PC-9 (cell line): Measurements from ENCODE around the gene ATP11B. TPM values are rescaled to one million over a fixed set of nuclear protein-coding genes. Genes with fewer than 3 reads are reported as not detected.

Experiments
- BruUV-seq: library from RNA; stranded (reverse); fragments of 400-500 nt; replicated peaks from 2 replicates; lab custom pipeline; 2021; lab: Mats Ljungman, UMichigan
- CTCF ChIA-PET: fragments of 300-600 bp; sonication (Branson Sonifier 250); formaldehyde crosslinking; loops from one replicate; lab custom pipeline; 2022; ENCODE audit warnings: antibody characterized with exemption; lab: Charles Lee
- POLR2A ChIA-PET: fragments of 300-600 bp; sonication (Branson Sonifier 250); formaldehyde crosslinking; loops from one replicate; lab custom pipeline; 2022; ENCODE audit warnings: antibody characterized with exemption; ENCODE audit not compliant: unreplicated experiment; lab: Charles Lee
- DNase-seq, 2 experiments: peaks; one replicate each; pipeline versions ENCODE4 v3.0.0 to v3.0.0-alpha.2; 2015 to 2022; ENCODE audit warnings: mixed read lengths in 1 of 2
- H2AFZ ChIP-seq: fragments of 200-600 bp; sonication (generic); 2 replicates; pipeline ENCODE4 v1.8.1; 2017; ENCODE audit warnings: antibody characterized with exemption
- H3F3A ChIP-seq: fragments of 200-600 bp; sonication (generic); 2 replicates; pipeline ENCODE4 v1.8.1; 2017; ENCODE audit warnings: antibody characterized with exemption, mild to moderate bottlenecking, low read depth; ENCODE audit not compliant: insufficient read depth
- H3K27ac ChIP-seq: fragments of 200-600 bp; sonication (generic); 2 replicates; pipeline ENCODE4 v1.6.1; 2016; ENCODE audit warnings: mixed run types
- H3K27me3 ChIP-seq: fragments of 200-600 bp; sonication (generic); 2 replicates; pipeline ENCODE4 v1.6.1; 2016; ENCODE audit warnings: low read depth, mixed run types; ENCODE audit not compliant: insufficient read depth
- H3K36me3 ChIP-seq: fragments of 200-600 bp; sonication (generic); 2 replicates; pipeline ENCODE4 v1.6.1; 2016; ENCODE audit warnings: low read depth, mixed run types
- H3K4me1 ChIP-seq: fragments of 200-600 bp; sonication (generic); replicated peaks from 2 replicates; pipeline ENCODE4 v1.6.1; 2016; ENCODE audit warnings: mixed run types; ENCODE audit not compliant: insufficient read depth
- H3K4me2 ChIP-seq: fragments of 200-600 bp; sonication (generic); 2 replicates; pipeline ENCODE4 v1.6.1; 2017; ENCODE audit warnings: mixed run types
- H3K4me3 ChIP-seq: fragments of 200-600 bp; sonication (generic); 2 replicates; pipeline ENCODE4 v1.6.1; 2016; ENCODE audit warnings: mixed run types
- H3K79me2 ChIP-seq: fragments of 200-600 bp; sonication (generic); 2 replicates; pipeline ENCODE4 v1.6.1; 2017; ENCODE audit warnings: low read depth, mixed run types
- H3K9me2 ChIP-seq: fragments of 200-600 bp; sonication (generic); 2 replicates; pipeline ENCODE4 v1.8.1; 2017; ENCODE audit warnings: mild to moderate bottlenecking; ENCODE audit not compliant: insufficient read depth
- H3K9me3 ChIP-seq: fragments of 200-600 bp; sonication (generic); 2 replicates; pipeline ENCODE4 v1.8.1; 2016; ENCODE audit warnings: low read depth; ENCODE audit not compliant: insufficient read depth
- H4K20me1 ChIP-seq: fragments of 200-600 bp; sonication (generic); 2 replicates; pipeline ENCODE4 v1.8.1; 2017; ENCODE audit not compliant: insufficient read depth
- CTCF ChIP-seq: fragments of 200-600 bp; sonication (generic); conservative IDR thresholded peaks from 2 replicates; pipeline ENCODE4 v1.6.1; 2017; ENCODE audit warnings: mixed run types, antibody characterized with exemption, mild to moderate bottlenecking, moderate library complexity
- EZH2 ChIP-seq: fragments of 200-600 bp; sonication (generic); IDR thresholded peaks from 2 replicates; pipeline ENCODE4 v1.8.0; 2017; ENCODE audit warnings: antibody characterized with exemption, low read depth
- intact Hi-C: fragments of 100-400 bp; cut with micrococcal nuclease; formaldehyde crosslinking; loops from one replicate; pipeline ENCODE4 v1.10.0; 2022; ENCODE audit not compliant: unreplicated experiment
- total RNA-seq: library from RNA; stranded (reverse); gene quantifications from 2 replicates; pipeline ENCODE4 v1.2.3, GENCODE V29; 2021

ATP11B gene
- total RNA-seq, 1 experiment from 2014 or later, result 66.5 TPM

GRCh38 chr3:182810574-182811268 is 17.4 kb downstream of the ATP11B start:
- no peak overlapping the region for H3K4me3 ChIP-seq
- H3K9me2 ChIP-seq, result no peaks in the 10 kb centered on the region
- no peaks in the 10 kb centered on the region for H3K9me3 ChIP-seq
- no peaks in the 10 kb centered on the region for H3F3A ChIP-seq
- peaks cover 3% of the 10 kb centered on the region; the same call in 1 of the 2 replicates for H3K4me1 ChIP-seq
- no peaks in the 10 kb centered on the region for H3K36me3 ChIP-seq
- CTCF ChIA-PET, result no interaction called here
- intact Hi-C loops, result loop anchor here (1.0 kb wide), 1 partner anchor 8 kb away; no protein-coding TSS in a partner anchor
- H3K27me3 ChIP-seq, result no peaks in the 10 kb centered on the region
- H3K79me2 ChIP-seq, result peaks cover 76% of the 10 kb centered on the region
- H3K4me2 ChIP-seq, result no peak overlapping the region
- no peak overlapping the region for H3K27ac ChIP-seq
- no peak for DNase-seq
- POLR2A ChIA-PET, result no interaction called here
- no peaks in the 10 kb centered on the region for H4K20me1 ChIP-seq
- H2AFZ ChIP-seq, result no peak overlapping the region
- TF ChIP-seq CTCF (no peak), EZH2 (no peak)
- BruUV-seq, result no TSS peak

- Histone ChIP-seq H3K4me3 (no peak overlapping the region), H3K4me2 (no peak overlapping the region), H2AFZ (no peak overlapping the region), H3F3A (no peaks in the 10 kb centered on the region), H3K27ac (no peak overlapping the region), H3K9me2 (no peaks in the 10 kb centered on the region), H3K27me3 (no peaks in the 10 kb centered on the region), H4K20me1 (no peaks in the 10 kb centered on the region; the same call in 1 of the 2 replicates), H3K79me2 (peaks cover 76% of the 10 kb centered on the region), H3K4me1 (peaks cover 8% of the 10 kb centered on the region), H3K36me3 (no peaks in the 10 kb centered on the region), H3K9me3 (no peaks in the 10 kb centered on the region)
- TF ChIP-seq EZH2 (no peak), CTCF (no peak)
- no TSS peak for BruUV-seq
- CTCF ChIA-PET, result no interaction called here
- DNase-seq, result no peak
- POLR2A ChIA-PET, result no interaction called here
- intact Hi-C loops, result no loop called here
Measured at GRCh38 chr3:182811269-182811596, 17.9 kb downstream of the ATP11B start.

- Histone ChIP-seq H3K4me3 (no peak overlapping the region), H3K9me2 (no peaks in the 10 kb centered on the region), H3K27me3 (no peaks in the 10 kb centered on the region), H2AFZ (no peak overlapping the region), H3K79me2 (peaks cover 76% of the 10 kb centered on the region), H4K20me1 (no peaks in the 10 kb centered on the region; the same call in 1 of the 2 replicates), H3K4me2 (no peak overlapping the region), H3K27ac (no peak overlapping the region), H3K36me3 (no peaks in the 10 kb centered on the region), H3K9me3 (no peaks in the 10 kb centered on the region), H3K4me1 (peaks cover 9% of the 10 kb centered on the region), H3F3A (no peaks in the 10 kb centered on the region)
- no peak for TF ChIP-seq EZH2
- no peak for TF ChIP-seq CTCF
- ChIA-PET POLR2A (no interaction called here), CTCF (no interaction called here)
- DNase-seq, result no peak
- intact Hi-C loops, result no loop called here
- BruUV-seq, result no TSS peak
Measured at GRCh38 chr3:182812123-182812522, 18.8 kb downstream of the ATP11B start.
